ENCODE data around the gene HIPK2. TPM values are rescaled to one million over a fixed set of nuclear protein-coding genes. Genes with fewer than 3 reads are reported as not detected.

The HIPK2 gene
- total and polyA plus RNA-seq, 12 donors = 19.7 to 203 (median 127) TPM

DNA sequence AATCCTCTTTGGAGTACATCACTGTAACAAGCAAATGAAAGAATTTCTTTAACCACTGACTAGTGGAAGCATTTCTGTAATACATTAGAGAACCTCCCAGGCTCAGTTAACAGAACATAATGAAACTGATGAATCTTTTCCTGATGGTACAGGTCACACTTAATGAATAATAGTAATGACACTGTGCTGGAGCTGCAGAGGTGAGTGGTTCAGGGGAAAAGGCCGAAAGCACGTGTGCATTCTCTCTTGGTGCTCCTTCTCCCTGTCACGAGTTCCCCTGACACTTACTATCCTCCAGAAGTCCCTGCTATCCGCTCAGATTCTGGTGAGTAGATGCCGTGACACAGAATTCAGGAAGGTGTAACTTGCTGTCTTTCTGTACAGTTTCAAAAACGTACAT, 8.0 kb downstream of the HIPK2 start:
- no peaks in the 10 kb centered on the region for H3K9me3 ChIP-seq
- WGBS, 2 donors = 59 to 65% methylated on average over 6 of the region's 6 CpGs
- TF ChIP-seq, protein P1, sequence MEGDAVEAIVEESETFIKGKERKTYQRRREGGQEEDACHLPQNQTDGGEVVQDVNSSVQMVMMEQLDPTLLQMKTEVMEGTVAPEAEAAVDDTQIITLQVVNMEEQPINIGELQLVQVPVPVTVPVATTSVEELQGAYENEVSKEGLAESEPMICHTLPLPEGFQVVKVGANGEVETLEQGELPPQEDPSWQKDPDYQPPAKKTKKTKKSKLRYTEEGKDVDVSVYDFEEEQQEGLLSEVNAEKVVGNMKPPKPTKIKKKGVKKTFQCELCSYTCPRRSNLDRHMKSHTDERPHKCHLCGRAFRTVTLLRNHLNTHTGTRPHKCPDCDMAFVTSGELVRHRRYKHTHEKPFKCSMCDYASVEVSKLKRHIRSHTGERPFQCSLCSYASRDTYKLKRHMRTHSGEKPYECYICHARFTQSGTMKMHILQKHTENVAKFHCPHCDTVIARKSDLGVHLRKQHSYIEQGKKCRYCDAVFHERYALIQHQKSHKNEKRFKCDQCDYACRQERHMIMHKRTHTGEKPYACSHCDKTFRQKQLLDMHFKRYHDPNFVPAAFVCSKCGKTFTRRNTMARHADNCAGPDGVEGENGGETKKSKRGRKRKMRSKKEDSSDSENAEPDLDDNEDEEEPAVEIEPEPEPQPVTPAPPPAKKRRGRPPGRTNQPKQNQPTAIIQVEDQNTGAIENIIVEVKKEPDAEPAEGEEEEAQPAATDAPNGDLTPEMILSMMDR (IDR thresholded peaks at IDR 0.05) = no peak
- peaks cover 12 to 100% (median 83%) of the 10 kb centered on the region in 9 donors for H3K4me1 ChIP-seq
- H3K27ac ChIP-seq = peak overlapping the region in 3 of 10 donors; percentile 10 to 60 (median 56)
- no peak for DNase-seq
- no peak overlapping the region for H3K4me3 ChIP-seq
- peaks cover 0 to 41% (median 0%) of the 10 kb centered on the region in 9 donors for H3K36me3 ChIP-seq
- no peaks in the 10 kb centered on the region for H3K27me3 ChIP-seq
- ATAC-seq = peak in 2 of 8 donors; percentile 18 to 48
- intact Hi-C loops (cut with DNase I) = loop anchor here in 3 of 10 donors (2.0 to 10.0 kb wide), 4 partner anchors 25 to 225 kb away; no protein-coding TSS in a partner anchor

DNA sequence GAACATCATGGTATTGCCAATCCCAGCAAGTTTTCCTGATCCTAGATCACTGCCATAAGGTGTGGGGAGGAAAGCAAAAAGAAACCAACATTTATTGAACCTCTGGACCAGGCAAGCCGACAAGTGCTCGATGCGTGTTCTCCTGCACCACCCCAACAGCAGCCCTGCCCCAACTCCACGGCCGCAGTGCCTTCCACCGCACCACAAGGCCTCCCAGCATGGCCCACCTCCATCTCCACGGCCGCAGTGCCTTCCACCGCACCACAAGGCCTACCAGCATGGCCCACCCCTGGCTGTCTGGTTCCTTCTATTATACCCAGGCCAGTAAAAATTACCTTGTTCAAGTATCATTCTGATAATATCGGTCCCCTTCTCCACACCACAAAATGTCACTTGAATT, 8.7 kb downstream of the HIPK2 start:
- Histone ChIP-seq H3K36me3 (peaks cover 0 to 40% (median 0%) of the 10 kb centered on the region in 9 donors), H3K27ac (peak overlapping the region in 5 of 10 donors; percentile 3 to 78 (median 56)), H3K4me3 (no peak overlapping the region), H3K9me3 (no peaks in the 10 kb centered on the region), H3K4me1 (peaks cover 12 to 100% (median 84%) of the 10 kb centered on the region in 9 donors), H3K27me3 (no peaks in the 10 kb centered on the region)
- no peak for DNase-seq
- WGBS, 2 donors = 92 to 93% methylated on average over 10 of the region's 10 CpGs
- TF ChIP-seq, protein P1 (IDR thresholded peaks at IDR 0.05) = no peak
- ATAC-seq = peak in 1 of 8 donors; percentile 24
- intact Hi-C loops (cut with DNase I) = no loop called here

DNA sequence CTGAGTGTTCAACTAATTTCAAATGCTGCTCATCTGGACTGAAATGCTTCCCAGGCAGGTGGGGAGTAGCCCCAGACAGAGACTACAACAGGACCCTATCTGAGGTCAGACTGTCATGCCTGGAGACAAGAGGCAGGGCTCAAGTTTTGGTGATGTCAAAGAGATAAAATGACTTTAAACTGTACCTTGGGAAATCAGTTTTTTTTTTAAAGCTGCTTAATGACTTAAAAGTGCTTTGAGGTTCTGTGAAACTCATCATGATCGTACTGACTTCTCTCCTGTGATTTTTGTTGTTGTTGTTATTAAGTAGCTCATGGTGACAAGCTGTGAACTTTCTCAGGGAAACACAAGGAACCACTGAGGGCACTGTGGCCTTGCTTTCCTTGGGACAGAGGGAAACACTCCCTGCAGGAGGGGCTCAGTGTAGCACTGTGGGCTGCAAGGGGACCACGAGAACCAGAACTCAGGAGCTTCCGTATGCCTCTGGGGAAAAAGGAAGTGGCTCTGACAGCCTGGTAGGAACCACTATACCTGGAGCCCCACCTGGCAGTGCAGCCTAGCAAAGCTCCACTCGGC, 9.5 kb downstream of the HIPK2 start:
- Histone ChIP-seq H3K36me3 (peaks cover 0 to 37% (median 0%) of the 10 kb centered on the region in 9 donors), H3K9me3 (no peaks in the 10 kb centered on the region), H3K4me3 (no peak overlapping the region), H3K4me1 (peaks cover 12 to 100% (median 92%) of the 10 kb centered on the region in 9 donors), H3K27me3 (no peaks in the 10 kb centered on the region), H3K27ac (peak overlapping the region in 6 of 10 donors; percentile 3 to 78 (median 40))
- WGBS, 2 donors = 51 to 64% methylated on average over 4 of the region's 4 CpGs
- DNase-seq (no peak), ATAC-seq (peak in 7 of 8 donors; percentile 26 to 51 (median 43))
- TF ChIP-seq, protein P1 (IDR thresholded peaks at IDR 0.05) = no peak
- intact Hi-C loops (cut with DNase I) = no loop called here

DNA sequence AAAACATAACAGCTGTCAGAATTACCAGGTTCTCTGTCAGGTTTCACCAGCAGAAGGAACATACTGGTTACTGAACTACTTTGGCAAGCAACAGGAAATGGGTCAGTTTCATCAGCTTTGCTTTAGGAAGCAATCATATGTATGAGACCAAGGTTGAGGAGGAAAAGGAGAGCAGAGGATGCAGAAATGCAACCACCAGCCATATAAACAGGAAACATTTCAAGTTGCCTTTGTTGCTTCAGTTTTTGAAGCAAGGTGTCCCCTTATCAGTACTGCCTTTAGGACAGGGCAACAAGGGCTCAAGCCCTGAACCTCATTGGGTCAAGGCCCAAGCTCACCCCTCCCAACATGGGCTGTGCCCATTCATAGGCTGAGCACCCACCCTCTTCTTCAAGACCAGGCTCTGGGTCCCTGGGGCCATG, 10.2 kb downstream of the HIPK2 start:
- ATAC-seq (peak in 1 of 8 donors; percentile 42), DNase-seq (no peak)
- TF ChIP-seq, protein P1 (IDR thresholded peaks at IDR 0.05) = no peak
- peaks cover 0 to 30% (median 0%) of the 10 kb centered on the region in 9 donors for H3K36me3 ChIP-seq
- H3K4me3 ChIP-seq = no peak overlapping the region
- H3K9me3 ChIP-seq = no peaks in the 10 kb centered on the region
- intact Hi-C loops (cut with DNase I) = no loop called here
- peaks cover 12 to 100% (median 96%) of the 10 kb centered on the region in 9 donors for H3K4me1 ChIP-seq
- no peaks in the 10 kb centered on the region for H3K27me3 ChIP-seq
- H3K27ac ChIP-seq = peak overlapping the region in 5 of 10 donors; percentile 23 to 78 (median 56)
